ACC112 (cell line): ENCODE data around the gene SHMT2.

Experiments used
- H2AFZ ChIP-seq: fragments of 200-600 bp; sonication (generic); one replicate; pipeline ENCODE4 v1.6.0; 2017; ENCODE audit warnings: antibody characterized with exemption, low read length; ENCODE audit not compliant: unreplicated experiment
- H3K27ac ChIP-seq: fragments of 200-600 bp; sonication (generic); 2 replicates; pipeline ENCODE4 v1.5.1; 2014; ENCODE audit warnings: low read depth, mild to moderate bottlenecking, antibody characterized with exemption, low read length, moderate library complexity
- H3K27me3 ChIP-seq: fragments of 200-600 bp; sonication (generic); 2 replicates; pipeline ENCODE4 v1.6.1; 2014; ENCODE audit warnings: mild to moderate bottlenecking, antibody characterized with exemption, low read length, moderate library complexity, mixed read lengths; ENCODE audit not compliant: insufficient read depth
- H3K36me3 ChIP-seq: fragments of 200-600 bp; sonication (generic); 2 replicates; pipeline ENCODE4 v1.6.1; 2016; ENCODE audit warnings: mild to moderate bottlenecking, antibody characterized with exemption, low read length, moderate library complexity, mixed read lengths; ENCODE audit not compliant: insufficient read depth
- H3K4me1 ChIP-seq: fragments of 200-600 bp; sonication (generic); one replicate; pipeline ENCODE4 v1.6.1; 2016; ENCODE audit warnings: low read length, mixed read lengths; ENCODE audit not compliant: insufficient read depth, unreplicated experiment, control insufficient read depth
- H3K4me3 ChIP-seq: fragments of 200-600 bp; sonication (generic); 2 replicates; pipeline ENCODE4 v1.5.1; 2014; ENCODE audit warnings: mild to moderate bottlenecking, low read depth, low read length
- H3K79me2 ChIP-seq: fragments of 200-600 bp; sonication (generic); one replicate; pipeline ENCODE4 v1.6.0; 2016; ENCODE audit warnings: low read length; ENCODE audit not compliant: control insufficient read depth, unreplicated experiment, insufficient read depth

The SHMT2 gene

GRCh38 chr12:57214398-57214781 lies 15.1 kb upstream of the SHMT2 start:
- Histone ChIP-seq H3K27ac (no peak overlapping the region), H3K27me3 (peaks cover 17% of the 10 kb centered on the region), H3K4me1 (peaks cover 15% of the 10 kb centered on the region)

GRCh38 chr12:57215065-57215464 lies 14.4 kb upstream of the SHMT2 start:
- H3K27ac ChIP-seq, result no peak overlapping the region
- no peaks in the 10 kb centered on the region for H3K79me2 ChIP-seq
- H3K27me3 ChIP-seq, result peaks cover 24% of the 10 kb centered on the region
- no peak overlapping the region for H3K4me3 ChIP-seq
- no peak overlapping the region for H2AFZ ChIP-seq
- peaks cover 15% of the 10 kb centered on the region for H3K4me1 ChIP-seq
- no peaks in the 10 kb centered on the region for H3K36me3 ChIP-seq

More at GRCh38 chr12:57214398-57214781, 15.1 kb upstream of the SHMT2 start:
- Histone ChIP-seq H3K36me3 (no peaks in the 10 kb centered on the region), H2AFZ (no peak overlapping the region), H3K79me2 (no peaks in the 10 kb centered on the region), H3K4me3 (no peak overlapping the region)

GRCh38 chr12:57215668-57216013 lies 13.9 kb upstream of the SHMT2 start:
- Histone ChIP-seq H3K27me3 (peaks cover 26% of the 10 kb centered on the region), H3K4me3 (peak overlapping the region; percentile 76; the same call in 1 of the 2 replicates), H3K4me1 (peaks cover 15% of the 10 kb centered on the region), H2AFZ (no peak overlapping the region), H3K36me3 (no peaks in the 10 kb centered on the region), H3K27ac (no peak overlapping the region), H3K79me2 (no peaks in the 10 kb centered on the region)

- peaks cover 15% of the 10 kb centered on the region for H3K4me1 ChIP-seq
- H2AFZ ChIP-seq, result peak within 1 kb of the TSS; percentile 17
- no peak within 1 kb of the TSS for H3K27ac ChIP-seq
Measured at GRCh38 chr12:57216014-57216911, 13.2 kb upstream of the SHMT2 start, which contains the start of gene NXPH4. TSS of gene NXPH4 (plus strand) at chr12:57216794. CDS start at chr12:57216970, 176 bp downstream.

GRCh38 chr12:57216921-57217879 lies 12.3 kb upstream of the SHMT2 start:
- H3K4me1 ChIP-seq, result peaks cover 15% of the 10 kb centered on the region
- H3K27ac ChIP-seq, result no peak overlapping the region
- no peaks in the 10 kb centered on the region for H3K36me3 ChIP-seq
- H3K79me2 ChIP-seq, result no peaks in the 10 kb centered on the region
- peak overlapping the region; percentile 77 for H3K4me3 ChIP-seq
- H3K27me3 ChIP-seq, result peaks cover 37% of the 10 kb centered on the region
- peak overlapping the region; percentile 3 for H2AFZ ChIP-seq

More at GRCh38 chr12:57216014-57216911, 13.2 kb upstream of the SHMT2 start, which contains the start of gene NXPH4:
- peak within 1 kb of the TSS; percentile 77 for H3K4me3 ChIP-seq
- peaks cover 32% of the 10 kb centered on the region for H3K27me3 ChIP-seq
- no peaks in the 10 kb centered on the region for H3K36me3 ChIP-seq
- no peaks in the 10 kb centered on the region for H3K79me2 ChIP-seq

GRCh38 chr12:57218030-57218853 lies 11.3 kb upstream of the SHMT2 start:
- Histone ChIP-seq H3K27me3 (peaks cover 37% of the 10 kb centered on the region), H3K27ac (no peak overlapping the region), H3K36me3 (no peaks in the 10 kb centered on the region), H3K79me2 (no peaks in the 10 kb centered on the region), H3K4me3 (peak overlapping the region; percentile 77; the same call in 1 of the 2 replicates), H2AFZ (no peak overlapping the region), H3K4me1 (peaks cover 9% of the 10 kb centered on the region)

- no peak overlapping the region for H3K27ac ChIP-seq
- H3K79me2 ChIP-seq, result no peaks in the 10 kb centered on the region
- H3K4me3 ChIP-seq, result no peak overlapping the region
- H2AFZ ChIP-seq, result no peak overlapping the region
- H3K36me3 ChIP-seq, result no peaks in the 10 kb centered on the region
- H3K4me1 ChIP-seq, result peaks cover 4% of the 10 kb centered on the region
- H3K27me3 ChIP-seq, result peaks cover 37% of the 10 kb centered on the region
Measured at GRCh38 chr12:57219205-57219992, 10.1 kb upstream of the SHMT2 start.

- Histone ChIP-seq H3K4me1 (peaks cover 4% of the 10 kb centered on the region), H3K27me3 (peaks cover 37% of the 10 kb centered on the region), H3K79me2 (no peaks in the 10 kb centered on the region), H2AFZ (no peak overlapping the region), H3K36me3 (no peaks in the 10 kb centered on the region), H3K4me3 (no peak overlapping the region), H3K27ac (no peak overlapping the region)
Measured at GRCh38 chr12:57219993-57220754, 9.3 kb upstream of the SHMT2 start.

GRCh38 chr12:57220770-57221168 lies 8.7 kb upstream of the SHMT2 start:
- Histone ChIP-seq H3K79me2 (no peaks in the 10 kb centered on the region), H3K27me3 (peaks cover 37% of the 10 kb centered on the region), H3K27ac (no peak overlapping the region), H2AFZ (no peak overlapping the region), H3K4me1 (peaks cover 4% of the 10 kb centered on the region), H3K36me3 (no peaks in the 10 kb centered on the region), H3K4me3 (no peak overlapping the region)
